PC-9 (cell line): ENCODE measurements around the gene SLC43A3.

Source experiments
- EZH2 ChIP-seq: fragments of 200-600 bp; sonication (generic); IDR thresholded peaks from 2 replicates; pipeline ENCODE4 v1.8.0; 2017; ENCODE audit warnings: antibody characterized with exemption, low read depth
- TF ChIP-seq, protein P1 (sequence below): fragments of 200-600 bp; sonication (generic); conservative IDR thresholded peaks from 2 replicates; pipeline ENCODE4 v1.6.1; 2017; ENCODE audit warnings: mixed run types, antibody characterized with exemption, mild to moderate bottlenecking, moderate library complexity

DNA sequence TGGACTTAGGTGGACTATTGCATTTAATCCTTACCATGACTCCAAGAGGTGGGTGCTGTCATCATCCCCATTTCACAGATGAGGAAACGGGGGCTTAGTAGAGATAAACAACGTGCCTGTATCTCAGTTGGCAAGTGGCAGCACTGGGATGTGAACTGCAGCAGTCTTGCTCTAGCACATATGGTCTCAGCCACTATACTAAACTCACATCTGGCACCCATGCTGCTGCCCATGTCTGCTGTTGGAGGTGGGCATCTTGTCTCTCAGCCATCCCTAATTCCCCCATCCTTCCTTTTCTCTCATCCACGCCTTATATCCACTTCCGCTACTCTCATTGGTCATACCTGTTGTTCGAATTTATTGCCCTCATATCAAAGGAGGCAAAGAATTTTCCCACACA, 49.8 kb downstream of the SLC43A3 start:
- TF ChIP-seq, protein P1, sequence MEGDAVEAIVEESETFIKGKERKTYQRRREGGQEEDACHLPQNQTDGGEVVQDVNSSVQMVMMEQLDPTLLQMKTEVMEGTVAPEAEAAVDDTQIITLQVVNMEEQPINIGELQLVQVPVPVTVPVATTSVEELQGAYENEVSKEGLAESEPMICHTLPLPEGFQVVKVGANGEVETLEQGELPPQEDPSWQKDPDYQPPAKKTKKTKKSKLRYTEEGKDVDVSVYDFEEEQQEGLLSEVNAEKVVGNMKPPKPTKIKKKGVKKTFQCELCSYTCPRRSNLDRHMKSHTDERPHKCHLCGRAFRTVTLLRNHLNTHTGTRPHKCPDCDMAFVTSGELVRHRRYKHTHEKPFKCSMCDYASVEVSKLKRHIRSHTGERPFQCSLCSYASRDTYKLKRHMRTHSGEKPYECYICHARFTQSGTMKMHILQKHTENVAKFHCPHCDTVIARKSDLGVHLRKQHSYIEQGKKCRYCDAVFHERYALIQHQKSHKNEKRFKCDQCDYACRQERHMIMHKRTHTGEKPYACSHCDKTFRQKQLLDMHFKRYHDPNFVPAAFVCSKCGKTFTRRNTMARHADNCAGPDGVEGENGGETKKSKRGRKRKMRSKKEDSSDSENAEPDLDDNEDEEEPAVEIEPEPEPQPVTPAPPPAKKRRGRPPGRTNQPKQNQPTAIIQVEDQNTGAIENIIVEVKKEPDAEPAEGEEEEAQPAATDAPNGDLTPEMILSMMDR, result no peak
- TF ChIP-seq EZH2, result no peak
